ENCODE measurements around the gene FLT1.

FLT1 gene

GRCh38 chr13:28425793-28426192 lies 69.1 kb downstream of the FLT1 start:
- no peak for ATAC-seq
- DNase-seq: no peak

- no peak for ATAC-seq
Measured at GRCh38 chr13:28424541-28424940, 70.4 kb downstream of the FLT1 start.

GRCh38 chr13:28423010-28423409 lies 71.9 kb downstream of the FLT1 start:
- DNase-seq: peak; percentile 51
- ATAC-seq: peak; percentile 78

More at GRCh38 chr13:28424541-28424940, 70.4 kb downstream of the FLT1 start:
- DNase-seq: no peak

- no peak for DNase-seq
- ATAC-seq: no peak
Measured at GRCh38 chr13:28421676-28422410, 73.1 kb downstream of the FLT1 start.

DNA sequence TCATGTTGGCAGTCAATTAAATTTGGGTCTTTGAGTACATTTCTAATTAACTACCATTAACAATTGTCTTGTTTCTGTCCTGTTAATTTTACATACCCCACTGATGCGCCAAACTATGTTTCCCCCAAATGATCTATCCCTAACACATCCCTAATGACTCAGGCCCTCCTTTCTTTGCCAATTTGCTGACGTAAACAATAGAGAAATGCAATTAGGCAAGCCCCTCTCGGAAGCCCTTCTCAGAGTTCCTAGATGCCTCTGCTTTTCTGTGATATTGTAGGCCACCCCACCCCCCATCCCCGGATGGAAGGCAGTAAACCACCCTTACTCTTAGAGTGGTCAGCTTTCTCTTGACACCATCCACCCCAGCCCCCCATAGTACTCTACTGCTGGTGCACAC lies 74.2 kb downstream of the FLT1 start:
- DNase-seq (no peak), ATAC-seq (no peak)

- ATAC-seq (no peak), DNase-seq (no peak)
Measured at GRCh38 chr13:28415994-28416421, 78.9 kb downstream of the FLT1 start.

DNA sequence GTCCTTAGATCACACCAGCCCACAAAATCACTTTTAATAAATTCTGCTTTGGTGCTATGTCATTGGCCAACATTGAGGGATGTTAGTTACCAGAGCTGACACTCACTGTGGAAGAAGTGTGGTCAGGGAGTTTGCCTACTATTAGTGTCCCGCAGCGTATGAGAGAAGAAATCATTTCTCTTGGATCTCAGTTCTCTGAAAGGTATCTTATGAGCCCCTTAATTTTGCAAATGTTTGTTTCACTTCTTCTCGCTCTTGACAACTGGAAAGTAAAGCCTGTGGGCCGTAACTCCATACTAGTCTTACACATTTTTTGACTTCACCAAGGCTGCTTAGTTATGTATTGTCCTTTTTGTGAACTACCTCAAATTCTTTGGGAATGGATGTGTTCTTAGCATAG lies 80.9 kb downstream of the FLT1 start:
- no peak for DNase-seq
- ATAC-seq: no peak

DNA sequence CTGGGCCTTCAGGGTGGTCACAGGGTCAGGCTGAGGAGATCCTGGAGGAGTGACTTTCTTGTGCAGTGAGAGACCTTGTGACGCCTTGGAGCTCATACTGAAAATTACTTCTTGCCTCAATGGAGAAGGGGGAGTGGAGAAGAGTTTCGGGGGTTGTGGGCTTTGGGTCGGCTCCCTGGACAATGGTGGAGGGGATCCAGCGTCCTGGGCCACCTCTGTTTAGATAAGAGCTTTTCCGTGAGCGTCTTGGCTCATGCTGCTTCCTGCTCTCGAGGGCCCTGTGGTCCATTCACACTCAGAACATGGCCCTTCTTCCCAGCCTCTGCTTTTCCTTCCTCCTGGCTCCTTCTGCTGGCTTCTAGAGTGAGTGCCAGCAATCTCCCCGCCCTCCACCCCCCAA lies 81.9 kb downstream of the FLT1 start:
- no peak for ATAC-seq

DNA sequence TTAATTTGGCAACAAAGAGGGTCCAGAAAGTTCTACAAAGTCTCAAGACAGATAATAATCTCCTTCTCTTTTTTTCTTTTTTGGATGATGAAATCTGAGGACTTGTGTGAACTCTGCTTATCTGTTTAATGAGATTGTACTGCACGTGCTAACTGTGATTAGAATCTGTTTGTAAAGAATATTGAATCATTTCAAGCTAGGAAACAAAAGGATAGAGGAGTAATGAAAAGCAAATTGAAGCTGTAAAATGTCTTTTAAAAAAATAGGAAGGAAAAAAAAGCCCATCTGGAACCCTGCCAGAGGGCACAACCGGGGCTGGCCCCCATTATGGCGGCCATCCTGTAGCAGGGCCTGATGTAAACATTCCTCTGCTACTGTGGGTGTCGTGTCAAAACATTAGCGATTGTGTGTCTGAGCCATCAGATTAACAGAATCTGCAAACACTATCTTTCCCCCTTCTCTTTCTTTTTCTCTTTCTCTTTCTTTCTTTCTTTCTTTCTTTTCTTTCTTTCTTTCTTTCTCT lies 83.0 kb downstream of the FLT1 start:
- no peak for ATAC-seq
- DNase-seq: no peak

More for the DNA sequence above, 81.9 kb downstream of the FLT1 start:
- no peak for DNase-seq

DNA sequence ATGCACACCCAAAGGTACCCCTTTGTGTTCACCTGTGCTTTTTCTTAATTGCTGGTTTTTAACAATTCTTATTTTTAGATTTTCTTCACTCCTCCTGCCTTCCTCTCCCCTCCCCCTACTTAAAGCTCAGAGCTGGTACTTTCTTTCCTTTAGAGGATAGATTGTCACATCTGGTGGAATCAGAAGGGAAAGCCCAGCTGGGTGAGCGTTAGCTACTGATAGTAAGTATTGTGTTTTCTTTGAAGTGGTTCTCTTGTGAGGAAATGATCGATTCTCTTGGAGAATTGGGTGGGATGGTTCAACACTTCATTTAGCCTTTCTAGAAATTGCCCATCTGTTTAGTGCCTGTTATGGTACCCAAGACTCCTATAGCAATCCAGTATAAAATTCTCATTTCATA lies 84.8 kb downstream of the FLT1 start:
- no peak for DNase-seq
- no peak for ATAC-seq

GRCh38 chr13:28409648-28410047 lies 85.3 kb downstream of the FLT1 start:
- DNase-seq: no peak
- ATAC-seq: no peak

- DNase-seq (no peak), ATAC-seq (no peak)
Measured at GRCh38 chr13:28408863-28409262, 86.1 kb downstream of the FLT1 start.

DNA sequence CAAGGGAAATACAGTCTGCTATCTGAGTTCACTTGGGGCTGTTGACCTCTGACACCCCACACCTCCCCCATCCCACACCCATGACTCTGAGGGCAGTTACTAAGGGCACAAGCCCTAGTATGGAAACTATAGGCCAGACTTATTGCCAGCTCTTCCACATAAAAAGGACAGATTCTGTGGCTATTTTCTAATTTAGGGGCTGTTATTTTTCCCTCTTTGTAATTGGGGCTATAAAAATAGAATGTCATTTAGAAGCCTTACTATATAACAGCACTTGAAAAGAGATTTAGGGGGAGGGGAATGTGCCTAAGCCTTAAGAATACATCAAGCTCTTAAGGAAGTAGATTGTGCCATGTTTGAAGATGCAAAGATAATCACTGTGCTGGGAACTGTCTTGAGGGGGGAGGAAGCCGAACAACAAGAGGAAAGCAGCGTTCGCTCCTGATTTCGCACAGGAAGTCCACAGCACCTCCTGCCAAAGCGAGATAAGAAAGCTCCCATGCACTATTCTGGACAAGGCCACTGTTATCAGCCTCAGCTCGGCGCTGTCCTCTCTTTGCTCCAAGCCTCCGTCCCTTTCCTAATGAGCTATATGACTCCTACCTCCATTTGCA lies 86.6 kb downstream of the FLT1 start:
- DNase-seq (no peak), ATAC-seq (no peak)

DNA sequence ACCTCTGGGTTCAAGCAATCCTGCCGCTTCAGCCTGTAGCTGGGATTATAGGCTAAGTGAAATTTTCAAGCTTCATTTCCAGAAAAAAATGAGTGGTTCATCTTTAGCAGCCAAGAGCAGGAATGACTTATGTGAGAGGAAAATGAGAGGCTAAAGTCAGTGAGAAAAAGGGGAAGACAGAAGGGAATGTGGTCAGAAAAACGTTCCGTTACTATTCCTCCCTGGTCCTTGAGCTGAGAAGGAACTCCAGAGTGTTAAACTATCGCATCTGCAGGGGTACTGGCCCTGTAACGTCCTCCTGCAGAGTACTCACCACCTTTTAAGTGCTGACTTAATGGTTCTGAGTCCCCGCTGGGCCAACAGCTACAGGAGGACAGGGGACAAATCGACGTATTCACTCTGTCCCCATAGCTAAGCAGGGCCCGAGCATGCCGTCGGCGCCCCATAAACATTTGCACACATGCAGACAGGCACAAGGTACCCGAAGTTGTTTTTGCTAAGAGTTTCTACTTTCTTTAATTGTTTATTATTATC lies 88.1 kb downstream of the FLT1 start:
- no peak for DNase-seq
- ATAC-seq: no peak

GRCh38 chr13:28402057-28402381 lies 92.9 kb downstream of the FLT1 start:
- DNase-seq: no peak
- no peak for ATAC-seq

DNA sequence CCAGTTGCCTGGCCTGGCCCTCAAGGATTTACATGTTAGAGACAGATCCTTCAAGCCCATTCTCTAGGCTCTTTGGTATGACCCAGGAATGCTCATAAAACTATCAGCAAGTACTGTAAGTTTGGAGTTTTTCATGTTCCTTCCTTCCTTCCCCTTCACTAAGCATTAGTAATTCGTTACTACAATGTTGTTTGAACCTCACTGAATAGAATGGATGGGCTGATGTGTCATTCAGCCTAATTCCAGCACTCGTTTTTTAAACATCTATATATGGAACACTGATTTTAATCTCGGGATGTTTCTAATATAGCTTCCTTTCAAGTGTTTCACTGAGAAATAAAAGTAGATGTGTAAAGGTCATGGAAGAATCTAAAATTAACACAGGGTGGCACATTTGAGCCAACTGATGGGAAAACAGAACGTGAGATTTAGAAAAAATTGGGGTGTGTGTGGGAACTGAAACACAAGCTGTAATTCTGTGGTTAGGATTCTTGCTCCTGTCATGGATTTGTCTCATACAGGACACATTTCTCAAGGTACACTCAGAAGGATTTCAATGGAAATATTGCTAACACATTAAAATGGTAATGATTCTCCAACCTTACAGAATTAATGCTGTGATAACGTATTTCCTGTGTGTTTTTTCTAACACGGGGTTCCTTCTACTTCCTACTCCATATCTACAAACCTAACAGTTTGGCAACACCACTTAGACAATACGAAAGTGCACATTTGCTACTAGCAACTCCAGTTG lies 93.4 kb downstream of the FLT1 start:
- ATAC-seq: no peak

DNA sequence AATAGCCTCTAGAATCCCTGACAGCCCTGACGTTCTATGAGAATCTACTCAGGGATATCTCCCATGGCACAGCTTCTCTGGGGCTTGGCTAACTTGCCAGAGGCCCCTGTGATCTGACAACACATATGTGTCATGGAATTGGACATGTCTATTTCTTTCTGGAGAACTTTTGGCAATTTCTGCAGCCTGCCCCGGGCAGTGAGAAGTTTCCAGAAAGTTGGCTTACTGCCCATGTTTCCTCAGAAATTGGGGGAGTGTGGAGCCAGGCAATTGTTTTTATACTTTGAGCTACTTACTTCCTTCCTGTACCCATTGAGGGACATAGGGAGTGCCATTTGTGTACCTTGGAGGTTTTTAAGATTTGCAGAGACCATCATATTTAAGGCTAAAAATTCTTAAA lies 98.9 kb downstream of the FLT1 start:
- DNase-seq (no peak), ATAC-seq (no peak)

More for the DNA sequence above, 93.4 kb downstream of the FLT1 start:
- DNase-seq: no peak

DNA sequence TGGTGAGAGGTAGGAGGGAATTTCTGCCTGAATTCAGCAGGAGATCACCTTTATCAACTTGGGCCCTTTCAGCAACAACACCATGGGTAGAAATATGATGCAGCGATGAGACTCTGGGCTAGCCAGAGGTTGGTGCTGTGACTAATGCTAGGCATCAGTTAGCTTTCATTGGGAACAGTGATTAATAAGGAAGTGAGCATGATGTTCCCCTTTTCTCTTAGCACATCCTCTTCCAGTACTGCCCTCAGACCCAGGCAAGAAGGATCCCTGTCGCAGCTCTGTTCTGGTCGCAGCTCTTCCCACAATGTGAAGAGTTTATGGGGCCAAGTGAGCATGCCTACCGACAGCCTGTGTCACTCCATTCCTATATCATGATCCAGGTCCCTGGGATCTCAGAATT lies 100.5 kb downstream of the FLT1 start:
- ATAC-seq: no peak
- DNase-seq: no peak

DNA sequence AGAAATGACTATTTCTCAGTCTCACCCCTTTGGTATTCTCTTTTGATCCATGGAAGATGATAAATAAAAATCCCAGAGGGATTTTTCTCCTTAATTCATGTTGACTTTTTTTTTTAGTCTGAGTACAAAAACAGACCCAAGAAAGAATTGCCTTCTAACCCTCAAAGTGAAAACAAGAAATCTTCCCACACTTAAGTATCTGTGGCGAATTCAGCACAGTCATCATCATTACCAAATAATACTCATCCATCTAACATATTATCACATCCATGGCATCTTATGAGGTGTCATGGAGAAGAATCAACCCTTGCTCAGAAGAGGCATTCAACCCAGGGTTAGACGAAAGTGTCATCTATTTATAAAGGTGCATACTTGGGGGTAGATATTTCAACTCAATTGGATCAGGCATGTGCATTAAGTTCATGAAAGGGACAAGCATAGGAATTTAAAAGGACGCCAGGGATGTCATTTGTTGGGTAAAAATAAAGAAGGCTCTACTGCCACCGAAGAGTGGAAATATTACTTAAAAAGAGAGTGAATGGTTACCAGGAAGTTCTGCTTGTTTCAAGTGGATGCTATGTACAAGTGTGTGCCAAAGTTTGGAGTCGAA lies 101.9 kb downstream of the FLT1 start:
- no peak for ATAC-seq
- DNase-seq: no peak

GRCh38 chr13:28392428-28392827 lies 102.5 kb downstream of the FLT1 start:
- no peak for ATAC-seq
- no peak for DNase-seq

GRCh38 chr13:28387740-28388501 lies 107.0 kb downstream of the FLT1 start:
- no peak for ATAC-seq

GRCh38 chr13:28385362-28385761 lies 109.6 kb downstream of the FLT1 start:
- ATAC-seq (no peak), DNase-seq (no peak)

More at GRCh38 chr13:28387740-28388501, 107.0 kb downstream of the FLT1 start:
- DNase-seq: no peak
